ENCODE measurements around the gene BET1L. TPM values are rescaled to one million over a fixed set of nuclear protein-coding genes. Genes with fewer than 3 reads are reported as not detected.

Gene BET1L
- total and polyA plus RNA-seq, 10 of the 15 experiments (the other 5 are each of a cell fraction or from before 2014, with no cell fraction given): 6.7 to 55.4 (median 39.7) TPM

DNA sequence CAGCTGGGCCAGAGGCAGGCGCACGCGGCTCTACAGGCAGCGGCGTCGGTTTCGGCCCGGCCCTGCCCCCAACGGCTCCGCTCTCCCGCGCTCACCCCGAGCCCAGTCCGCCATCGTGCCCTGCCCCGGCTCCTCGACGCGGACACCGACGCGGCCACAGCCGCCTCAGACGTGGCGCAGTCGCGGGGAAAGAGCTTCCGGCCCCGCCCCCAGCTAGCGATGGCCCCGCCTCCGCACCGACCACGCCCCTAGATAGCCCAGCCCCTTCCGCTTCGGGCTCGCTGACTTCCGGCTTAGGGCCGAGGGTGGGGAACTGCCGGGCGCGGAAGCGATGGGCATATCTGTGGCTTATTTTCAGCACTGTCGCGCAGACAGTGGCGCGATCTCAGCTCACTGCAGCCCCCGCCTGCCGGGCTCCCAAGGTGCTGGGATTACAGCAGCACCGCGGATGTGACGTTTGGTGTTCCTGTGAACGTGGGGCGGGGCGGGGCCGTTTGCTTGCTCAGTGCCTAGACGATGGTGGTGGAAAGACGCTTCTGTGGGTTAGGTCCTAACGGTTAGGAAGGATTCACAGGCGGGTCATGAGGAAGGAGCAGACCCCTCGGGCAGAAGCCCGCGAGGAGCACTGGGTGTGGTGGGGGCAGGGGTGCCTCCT, at the start of gene BET1L, which contains the start of gene RIC8A (continued):
- TF ChIP-seq, protein P1, sequence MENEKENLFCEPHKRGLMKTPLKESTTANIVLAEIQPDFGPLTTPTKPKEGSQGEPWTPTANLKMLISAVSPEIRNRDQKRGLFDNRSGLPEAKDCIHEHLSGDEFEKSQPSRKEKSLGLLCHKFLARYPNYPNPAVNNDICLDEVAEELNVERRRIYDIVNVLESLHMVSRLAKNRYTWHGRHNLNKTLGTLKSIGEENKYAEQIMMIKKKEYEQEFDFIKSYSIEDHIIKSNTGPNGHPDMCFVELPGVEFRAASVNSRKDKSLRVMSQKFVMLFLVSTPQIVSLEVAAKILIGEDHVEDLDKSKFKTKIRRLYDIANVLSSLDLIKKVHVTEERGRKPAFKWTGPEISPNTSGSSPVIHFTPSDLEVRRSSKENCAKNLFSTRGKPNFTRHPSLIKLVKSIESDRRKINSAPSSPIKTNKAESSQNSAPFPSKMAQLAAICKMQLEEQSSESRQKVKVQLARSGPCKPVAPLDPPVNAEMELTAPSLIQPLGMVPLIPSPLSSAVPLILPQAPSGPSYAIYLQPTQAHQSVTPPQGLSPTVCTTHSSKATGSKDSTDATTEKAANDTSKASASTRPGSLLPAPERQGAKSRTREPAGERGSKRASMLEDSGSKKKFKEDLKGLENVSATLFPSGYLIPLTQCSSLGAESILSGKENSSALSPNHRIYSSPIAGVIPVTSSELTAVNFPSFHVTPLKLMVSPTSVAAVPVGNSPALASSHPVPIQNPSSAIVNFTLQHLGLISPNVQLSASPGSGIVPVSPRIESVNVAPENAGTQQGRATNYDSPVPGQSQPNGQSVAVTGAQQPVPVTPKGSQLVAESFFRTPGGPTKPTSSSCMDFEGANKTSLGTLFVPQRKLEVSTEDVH (IDR thresholded peaks at IDR 0.05; ENCODE audit: low read depth, partially characterized antibody): peak; percentile 86
- TF ChIP-seq ASH2L (IDR thresholded peaks at IDR 0.05; ENCODE audit: borderline replicate concordance, low read depth) (0 out of 2 replicates have a peak, but pooled peaks have one; percentile 70), CBFB (IDR thresholded peaks at IDR 0.05; ENCODE audit: low read depth) (no peak; the same call in 1 of the 2 replicates), PAX5 (IDR thresholded peaks at IDR 0.05; ENCODE audit: borderline replicate concordance, low read depth, low read length) (no peak; the same call in 1 of the 2 replicates), RAD51 (IDR thresholded peaks at IDR 0.05) (no peak), EGR1 (IDR thresholded peaks at IDR 0.05; ENCODE audit: borderline replicate concordance in 1 of 2, low read depth in 2 of 2, low read length in 2 of 2) (peak in 1 of 2 experiments; percentile 33; a peak in 1 of 3 replicates), ATF7 (IDR thresholded peaks at IDR 0.05; ENCODE audit: low read depth) (peak; percentile 63), EED (IDR thresholded peaks at IDR 0.05; ENCODE audit: low read depth) (no peak), MXI1 (IDR thresholded peaks at IDR 0.05; ENCODE audit: low read depth, low read length) (peak; percentile 61)
- TF ChIP-seq, protein P2, sequence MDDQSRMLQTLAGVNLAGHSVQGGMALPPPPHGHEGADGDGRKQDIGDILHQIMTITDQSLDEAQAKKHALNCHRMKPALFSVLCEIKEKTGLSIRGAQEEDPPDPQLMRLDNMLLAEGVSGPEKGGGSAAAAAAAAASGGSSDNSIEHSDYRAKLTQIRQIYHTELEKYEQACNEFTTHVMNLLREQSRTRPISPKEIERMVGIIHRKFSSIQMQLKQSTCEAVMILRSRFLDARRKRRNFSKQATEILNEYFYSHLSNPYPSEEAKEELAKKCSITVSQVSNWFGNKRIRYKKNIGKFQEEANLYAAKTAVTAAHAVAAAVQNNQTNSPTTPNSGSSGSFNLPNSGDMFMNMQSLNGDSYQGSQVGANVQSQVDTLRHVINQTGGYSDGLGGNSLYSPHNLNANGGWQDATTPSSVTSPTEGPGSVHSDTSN (IDR thresholded peaks at IDR 0.05; ENCODE audit: insufficient replicate concordance, low read depth, low read length): no peak
- TF ChIP-seq, protein P3, sequence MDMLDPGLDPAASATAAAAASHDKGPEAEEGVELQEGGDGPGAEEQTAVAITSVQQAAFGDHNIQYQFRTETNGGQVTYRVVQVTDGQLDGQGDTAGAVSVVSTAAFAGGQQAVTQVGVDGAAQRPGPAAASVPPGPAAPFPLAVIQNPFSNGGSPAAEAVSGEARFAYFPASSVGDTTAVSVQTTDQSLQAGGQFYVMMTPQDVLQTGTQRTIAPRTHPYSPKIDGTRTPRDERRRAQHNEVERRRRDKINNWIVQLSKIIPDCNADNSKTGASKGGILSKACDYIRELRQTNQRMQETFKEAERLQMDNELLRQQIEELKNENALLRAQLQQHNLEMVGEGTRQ (IDR thresholded peaks at IDR 0.05; ENCODE audit: borderline replicate concordance, low read depth, low read length): no peak
- TF ChIP-seq, protein P4, sequence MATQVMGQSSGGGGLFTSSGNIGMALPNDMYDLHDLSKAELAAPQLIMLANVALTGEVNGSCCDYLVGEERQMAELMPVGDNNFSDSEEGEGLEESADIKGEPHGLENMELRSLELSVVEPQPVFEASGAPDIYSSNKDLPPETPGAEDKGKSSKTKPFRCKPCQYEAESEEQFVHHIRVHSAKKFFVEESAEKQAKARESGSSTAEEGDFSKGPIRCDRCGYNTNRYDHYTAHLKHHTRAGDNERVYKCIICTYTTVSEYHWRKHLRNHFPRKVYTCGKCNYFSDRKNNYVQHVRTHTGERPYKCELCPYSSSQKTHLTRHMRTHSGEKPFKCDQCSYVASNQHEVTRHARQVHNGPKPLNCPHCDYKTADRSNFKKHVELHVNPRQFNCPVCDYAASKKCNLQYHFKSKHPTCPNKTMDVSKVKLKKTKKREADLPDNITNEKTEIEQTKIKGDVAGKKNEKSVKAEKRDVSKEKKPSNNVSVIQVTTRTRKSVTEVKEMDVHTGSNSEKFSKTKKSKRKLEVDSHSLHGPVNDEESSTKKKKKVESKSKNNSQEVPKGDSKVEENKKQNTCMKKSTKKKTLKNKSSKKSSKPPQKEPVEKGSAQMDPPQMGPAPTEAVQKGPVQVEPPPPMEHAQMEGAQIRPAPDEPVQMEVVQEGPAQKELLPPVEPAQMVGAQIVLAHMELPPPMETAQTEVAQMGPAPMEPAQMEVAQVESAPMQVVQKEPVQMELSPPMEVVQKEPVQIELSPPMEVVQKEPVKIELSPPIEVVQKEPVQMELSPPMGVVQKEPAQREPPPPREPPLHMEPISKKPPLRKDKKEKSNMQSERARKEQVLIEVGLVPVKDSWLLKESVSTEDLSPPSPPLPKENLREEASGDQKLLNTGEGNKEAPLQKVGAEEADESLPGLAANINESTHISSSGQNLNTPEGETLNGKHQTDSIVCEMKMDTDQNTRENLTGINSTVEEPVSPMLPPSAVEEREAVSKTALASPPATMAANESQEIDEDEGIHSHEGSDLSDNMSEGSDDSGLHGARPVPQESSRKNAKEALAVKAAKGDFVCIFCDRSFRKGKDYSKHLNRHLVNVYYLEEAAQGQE (IDR thresholded peaks at IDR 0.05; ENCODE audit: low read depth, low read length): no peak
- TF ChIP-seq, protein P5, sequence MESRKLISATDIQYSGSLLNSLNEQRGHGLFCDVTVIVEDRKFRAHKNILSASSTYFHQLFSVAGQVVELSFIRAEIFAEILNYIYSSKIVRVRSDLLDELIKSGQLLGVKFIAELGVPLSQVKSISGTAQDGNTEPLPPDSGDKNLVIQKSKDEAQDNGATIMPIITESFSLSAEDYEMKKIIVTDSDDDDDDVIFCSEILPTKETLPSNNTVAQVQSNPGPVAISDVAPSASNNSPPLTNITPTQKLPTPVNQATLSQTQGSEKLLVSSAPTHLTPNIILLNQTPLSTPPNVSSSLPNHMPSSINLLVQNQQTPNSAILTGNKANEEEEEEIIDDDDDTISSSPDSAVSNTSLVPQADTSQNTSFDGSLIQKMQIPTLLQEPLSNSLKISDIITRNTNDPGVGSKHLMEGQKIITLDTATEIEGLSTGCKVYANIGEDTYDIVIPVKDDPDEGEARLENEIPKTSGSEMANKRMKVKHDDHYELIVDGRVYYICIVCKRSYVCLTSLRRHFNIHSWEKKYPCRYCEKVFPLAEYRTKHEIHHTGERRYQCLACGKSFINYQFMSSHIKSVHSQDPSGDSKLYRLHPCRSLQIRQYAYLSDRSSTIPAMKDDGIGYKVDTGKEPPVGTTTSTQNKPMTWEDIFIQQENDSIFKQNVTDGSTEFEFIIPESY (IDR thresholded peaks at IDR 0.05): no peak
- TF ChIP-seq, protein P6, sequence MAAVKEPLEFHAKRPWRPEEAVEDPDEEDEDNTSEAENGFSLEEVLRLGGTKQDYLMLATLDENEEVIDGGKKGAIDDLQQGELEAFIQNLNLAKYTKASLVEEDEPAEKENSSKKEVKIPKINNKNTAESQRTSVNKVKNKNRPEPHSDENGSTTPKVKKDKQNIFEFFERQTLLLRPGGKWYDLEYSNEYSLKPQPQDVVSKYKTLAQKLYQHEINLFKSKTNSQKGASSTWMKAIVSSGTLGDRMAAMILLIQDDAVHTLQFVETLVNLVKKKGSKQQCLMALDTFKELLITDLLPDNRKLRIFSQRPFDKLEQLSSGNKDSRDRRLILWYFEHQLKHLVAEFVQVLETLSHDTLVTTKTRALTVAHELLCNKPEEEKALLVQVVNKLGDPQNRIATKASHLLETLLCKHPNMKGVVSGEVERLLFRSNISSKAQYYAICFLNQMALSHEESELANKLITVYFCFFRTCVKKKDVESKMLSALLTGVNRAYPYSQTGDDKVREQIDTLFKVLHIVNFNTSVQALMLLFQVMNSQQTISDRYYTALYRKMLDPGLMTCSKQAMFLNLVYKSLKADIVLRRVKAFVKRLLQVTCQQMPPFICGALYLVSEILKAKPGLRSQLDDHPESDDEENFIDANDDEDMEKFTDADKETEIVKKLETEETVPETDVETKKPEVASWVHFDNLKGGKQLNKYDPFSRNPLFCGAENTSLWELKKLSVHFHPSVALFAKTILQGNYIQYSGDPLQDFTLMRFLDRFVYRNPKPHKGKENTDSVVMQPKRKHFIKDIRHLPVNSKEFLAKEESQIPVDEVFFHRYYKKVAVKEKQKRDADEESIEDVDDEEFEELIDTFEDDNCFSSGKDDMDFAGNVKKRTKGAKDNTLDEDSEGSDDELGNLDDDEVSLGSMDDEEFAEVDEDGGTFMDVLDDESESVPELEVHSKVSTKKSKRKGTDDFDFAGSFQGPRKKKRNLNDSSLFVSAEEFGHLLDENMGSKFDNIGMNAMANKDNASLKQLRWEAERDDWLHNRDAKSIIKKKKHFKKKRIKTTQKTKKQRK (IDR thresholded peaks at IDR 0.05; ENCODE audit: low read depth, low read length): no peak

Measured in GM12878 (cell line).